SK-N-SH (cell line): ENCODE data around the gene ZWINT. TPM values are rescaled to one million over a fixed set of nuclear protein-coding genes. Genes with fewer than 3 reads are reported as not detected.

ENCODE experiments used
- CTCF ChIA-PET: fragments of 300-600, 350-600 bp; formaldehyde crosslinking; extraction: SDS; loops from one replicate; lab custom pipeline; 2021; lab: Yijun Ruan, JAX
- POLR2A ChIA-PET: fragments of 350-600 bp; sonication (Branson Sonifier 250); formaldehyde crosslinking; extraction: SDS; loops from one replicate; lab custom pipeline; 2020; ENCODE audit warnings: antibody characterized with exemption, inconsistent platforms; lab: Yijun Ruan, JAX
- DNase-seq: peaks from one replicate; pipeline ENCODE4 v3.0.0; 2012
- H2AFZ ChIP-seq: fragments of 200-600 bp; sonication (generic); 2 replicates; pipeline ENCODE4 v1.8.1; 2016; ENCODE audit warnings: antibody characterized with exemption, mild to moderate bottlenecking, low read depth
- H3F3A ChIP-seq: fragments of 200-600 bp; sonication (generic); replicated peaks from 2 replicates; pipeline ENCODE3; 2016; ENCODE audit warnings: antibody characterized with exemption, mild to moderate bottlenecking; ENCODE audit not compliant: insufficient read depth
- H3K27ac ChIP-seq, 2 experiments: fragments of 200-500 bp in 1 of 2; fragments of 200-600 bp in 1 of 2; sonication (Bioruptor generic) in 1 of 2; sonication (generic), shearing (Covaris generic) in 1 of 2; 2 replicates each; pipeline versions ENCODE4 v1.5.1 to v1.6.1; 2014 to 2016; ENCODE audit warnings: low read depth in 2 of 2, inconsistent platforms in 1 of 2, low read length in 1 of 2, mild to moderate bottlenecking in 1 of 2, mixed read lengths in 1 of 2
- H3K27me3 ChIP-seq: fragments of 200-600 bp; sonication (generic), shearing (Covaris generic); 2 replicates; pipeline ENCODE4 v1.6.1; 2016; ENCODE audit warnings: mixed run types; ENCODE audit not compliant: insufficient read depth
- H3K36me3 ChIP-seq, 2 experiments: fragments of 200-500 bp in 1 of 2; fragments of 200-600 bp in 1 of 2; sonication (Bioruptor generic) in 1 of 2; sonication (generic) in 1 of 2; replicated peaks in 1 of 2; 2 replicates each; pipeline versions ENCODE3 to v1.5.1; 2014 to 2016; ENCODE audit warnings: low read length in 1 of 2, mild to moderate bottlenecking in 1 of 2; ENCODE audit not compliant: insufficient read depth in 2 of 2, control insufficient read depth in 1 of 2
- H3K4me1 ChIP-seq, 2 experiments: fragments of 200-500 bp in 1 of 2; fragments of 200-600 bp in 1 of 2; sonication (Bioruptor generic) in 1 of 2; sonication (generic), shearing (Covaris generic) in 1 of 2; 2 replicates each; pipeline versions ENCODE4 v1.5.1 to v1.6.1; 2014 to 2016; ENCODE audit warnings: low read depth in 1 of 2, low read length in 1 of 2, mixed run types in 1 of 2; ENCODE audit not compliant: insufficient read depth in 2 of 2, control insufficient read depth in 1 of 2
- H3K4me2 ChIP-seq: fragments of 200-600 bp; sonication (generic), shearing (Covaris generic); 2 replicates; pipeline ENCODE4 v1.6.1; 2017; ENCODE audit warnings: mixed run types
- H3K4me3 ChIP-seq, 2 experiments: fragments of 200-500 bp in 1 of 2; fragments of 200-600 bp in 1 of 2; sonication (Bioruptor generic) in 1 of 2; sonication (generic), shearing (Covaris generic) in 1 of 2; 2 replicates each; pipeline versions ENCODE4 v1.5.1 to v1.8.1; 2014 to 2016; ENCODE audit warnings: low read depth in 2 of 2, inconsistent platforms in 1 of 2, low read length in 1 of 2, mild to moderate bottlenecking in 1 of 2, mixed read lengths in 1 of 2, moderate library complexity in 1 of 2
- H3K79me2 ChIP-seq: fragments of 200-600 bp; sonication (generic); 2 replicates; pipeline ENCODE4 v1.8.1; 2017; ENCODE audit warnings: mild to moderate bottlenecking; ENCODE audit not compliant: insufficient read depth
- H3K9ac ChIP-seq: fragments of 200-600 bp; sonication (generic); 2 replicates; pipeline ENCODE4 v1.6.1; 2017; ENCODE audit warnings: mixed run types
- H3K9me2 ChIP-seq: fragments of 200-600 bp; sonication (generic); 2 replicates; pipeline ENCODE4 v1.6.1; 2017; ENCODE audit warnings: mixed run types
- H3K9me3 ChIP-seq: fragments of 200-600 bp; sonication (generic); 2 replicates; pipeline ENCODE4 v1.6.1; 2017; ENCODE audit warnings: mixed run types, mild to moderate bottlenecking, moderate library complexity
- H4K20me1 ChIP-seq: fragments of 200-600 bp; sonication (generic); 2 replicates; pipeline ENCODE4 v1.6.1; 2017; ENCODE audit warnings: mild to moderate bottlenecking, mixed run types; ENCODE audit not compliant: insufficient read depth
- CTCF ChIP-seq: fragments of 200-600 bp; sonication (generic); IDR thresholded peaks from 2 replicates; pipeline ENCODE4 v1.6.1; 2017; ENCODE audit warnings: antibody characterized with exemption, mild to moderate bottlenecking, moderate library complexity
- EP300 ChIP-seq, 2 experiments: IDR thresholded peaks; 2 replicates each; pipeline versions ENCODE4 v1.4.0 to v1.6.1; 2012; ENCODE audit warnings: borderline replicate concordance in 1 of 2, low read depth in 1 of 2, low read length in 1 of 2
- EZH2phosphoT487 ChIP-seq: fragments of 200-600 bp; sonication (generic); IDR thresholded peaks from 2 replicates; pipeline ENCODE4 v1.6.1; 2017; ENCODE audit warnings: low read depth, mixed run types, mild to moderate bottlenecking, antibody characterized with exemption, moderate library complexity, borderline replicate concordance
- FOXJ3 ChIP-seq: sonication (generic); formaldehyde crosslinking; IDR thresholded peaks from 2 replicates; pipeline ENCODE4 v1.5.1; 2020; ENCODE audit warnings: mild to moderate bottlenecking, missing genetic modification reagents
- FOXM1 ChIP-seq: IDR thresholded peaks from 2 replicates; pipeline ENCODE4 v1.4.0; 2012; ENCODE audit warnings: low read depth, mild to moderate bottlenecking
- IRF3 ChIP-seq: fragments of 150-350 bp; IDR thresholded peaks from 2 replicates; pipeline ENCODE4 v1.6.1; 2016; ENCODE audit warnings: mild to moderate bottlenecking, low read depth, low read length
- MEF2A ChIP-seq: IDR thresholded peaks from 2 replicates; pipeline ENCODE4 v1.4.0; 2012; ENCODE audit warnings: low read depth, borderline replicate concordance
- POLR2AphosphoS5 ChIP-seq: IDR thresholded peaks from 2 replicates; pipeline ENCODE4 v1.6.1; 2012; ENCODE audit warnings: low read depth, low read length
- SMC3 ChIP-seq: IDR thresholded peaks from 2 replicates; pipeline ENCODE4 v1.6.1; 2012; ENCODE audit warnings: low read depth, low read length, improper control_type of control experiment
- TAF1 ChIP-seq: IDR thresholded peaks from 2 replicates; pipeline ENCODE4 v1.6.1; 2012; ENCODE audit warnings: low read depth, mild to moderate bottlenecking, low read length, moderate library complexity, borderline replicate concordance
- ZBTB33 ChIP-seq: IDR thresholded peaks from 2 replicates; pipeline ENCODE4 v1.4.0; 2012; ENCODE audit warnings: low read depth, borderline replicate concordance
- WGBS: methylation state at CpG from one replicate; pipeline ENCODE4 v1.1.6; 2017; ENCODE audit warnings: low lambda C conversion rate; 5-methylcytosine and 5-hydroxymethylcytosine counted together
- polyA plus RNA-seq, 3 experiments: library from polyadenylated mRNA; depleted of rRNA; stranded (reverse); fragments of >200 nt; gene quantifications; 2 replicates each; pipeline ENCODE4 v1.2.3, GENCODE V29; 2012
- TF ChIP-seq, protein P1 (sequence below): IDR thresholded peaks from 2 replicates; pipeline ENCODE4; 2012
- TF ChIP-seq, protein P2 (sequence below): IDR thresholded peaks from 2 replicates; pipeline ENCODE4 v1.6.1; 2012; ENCODE audit warnings: mild to moderate bottlenecking, low read depth, low read length, moderate library complexity

Gene ZWINT
- polyA plus RNA-seq, 1 of the 3 experiments (the other 2 are of a cell fraction), result 49.3 TPM

GRCh38 chr10:56370217-56371113, 9.4 kb upstream of the ZWINT start:
- Histone ChIP-seq H3K9me2 (0 out of 2 replicates have a peak, but pooled peaks cover 2% of the 10 kb centered on the region), H3K4me1 (no peaks in the 10 kb centered on the region), H3K4me2 (no peak overlapping the region), H3K79me2 (no peaks in the 10 kb centered on the region), H3F3A (no peaks in the 10 kb centered on the region), H3K9ac (no peak overlapping the region), H3K27ac (no peak overlapping the region), H3K4me3 (no peak overlapping the region), H3K9me3 (no peaks in the 10 kb centered on the region), H3K36me3 (no peaks in the 10 kb centered on the region), H4K20me1 (no peaks in the 10 kb centered on the region), H2AFZ (no peak overlapping the region), H3K27me3 (no peaks in the 10 kb centered on the region)
- POLR2A ChIA-PET, result no interaction called here
- 59% methylated on average over 7 of the region's 7 CpGs for WGBS
- CTCF ChIA-PET, result interaction anchor here (0.6 kb wide), 1 partner anchor 423 kb away, joined by 3 read pairs; no protein-coding TSS in a partner anchor
- TF ChIP-seq TAF1 (no peak), FOXJ3 (CRISPR knock-in tag) (no peak), EP300 (IDR thresholded peaks at IDR 0.05; ENCODE audit: borderline replicate concordance in 1 of 2, low read depth in 1 of 2, low read length in 1 of 2) (no peak), CTCF (no peak), EZH2phosphoT487 (no peak), ZBTB33 (no peak), SMC3 (no peak), POLR2AphosphoS5 (no peak), IRF3 (no peak), FOXM1 (no peak), MEF2A (no peak)
- TF ChIP-seq, protein P1, sequence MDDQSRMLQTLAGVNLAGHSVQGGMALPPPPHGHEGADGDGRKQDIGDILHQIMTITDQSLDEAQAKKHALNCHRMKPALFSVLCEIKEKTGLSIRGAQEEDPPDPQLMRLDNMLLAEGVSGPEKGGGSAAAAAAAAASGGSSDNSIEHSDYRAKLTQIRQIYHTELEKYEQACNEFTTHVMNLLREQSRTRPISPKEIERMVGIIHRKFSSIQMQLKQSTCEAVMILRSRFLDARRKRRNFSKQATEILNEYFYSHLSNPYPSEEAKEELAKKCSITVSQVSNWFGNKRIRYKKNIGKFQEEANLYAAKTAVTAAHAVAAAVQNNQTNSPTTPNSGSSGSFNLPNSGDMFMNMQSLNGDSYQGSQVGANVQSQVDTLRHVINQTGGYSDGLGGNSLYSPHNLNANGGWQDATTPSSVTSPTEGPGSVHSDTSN, result no peak
- TF ChIP-seq, protein P2, sequence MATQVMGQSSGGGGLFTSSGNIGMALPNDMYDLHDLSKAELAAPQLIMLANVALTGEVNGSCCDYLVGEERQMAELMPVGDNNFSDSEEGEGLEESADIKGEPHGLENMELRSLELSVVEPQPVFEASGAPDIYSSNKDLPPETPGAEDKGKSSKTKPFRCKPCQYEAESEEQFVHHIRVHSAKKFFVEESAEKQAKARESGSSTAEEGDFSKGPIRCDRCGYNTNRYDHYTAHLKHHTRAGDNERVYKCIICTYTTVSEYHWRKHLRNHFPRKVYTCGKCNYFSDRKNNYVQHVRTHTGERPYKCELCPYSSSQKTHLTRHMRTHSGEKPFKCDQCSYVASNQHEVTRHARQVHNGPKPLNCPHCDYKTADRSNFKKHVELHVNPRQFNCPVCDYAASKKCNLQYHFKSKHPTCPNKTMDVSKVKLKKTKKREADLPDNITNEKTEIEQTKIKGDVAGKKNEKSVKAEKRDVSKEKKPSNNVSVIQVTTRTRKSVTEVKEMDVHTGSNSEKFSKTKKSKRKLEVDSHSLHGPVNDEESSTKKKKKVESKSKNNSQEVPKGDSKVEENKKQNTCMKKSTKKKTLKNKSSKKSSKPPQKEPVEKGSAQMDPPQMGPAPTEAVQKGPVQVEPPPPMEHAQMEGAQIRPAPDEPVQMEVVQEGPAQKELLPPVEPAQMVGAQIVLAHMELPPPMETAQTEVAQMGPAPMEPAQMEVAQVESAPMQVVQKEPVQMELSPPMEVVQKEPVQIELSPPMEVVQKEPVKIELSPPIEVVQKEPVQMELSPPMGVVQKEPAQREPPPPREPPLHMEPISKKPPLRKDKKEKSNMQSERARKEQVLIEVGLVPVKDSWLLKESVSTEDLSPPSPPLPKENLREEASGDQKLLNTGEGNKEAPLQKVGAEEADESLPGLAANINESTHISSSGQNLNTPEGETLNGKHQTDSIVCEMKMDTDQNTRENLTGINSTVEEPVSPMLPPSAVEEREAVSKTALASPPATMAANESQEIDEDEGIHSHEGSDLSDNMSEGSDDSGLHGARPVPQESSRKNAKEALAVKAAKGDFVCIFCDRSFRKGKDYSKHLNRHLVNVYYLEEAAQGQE, result no peak
- DNase-seq, result no peak
